Activated CD4-positive, alpha-beta T cell treated with anti-CD3 and anti-CD28 coated beads, Interleukin-2, amount 10 ng/mL, durations not matched to agents 7 days and 5 days (primary cell): Measurements from ENCODE around the gene DCT. TPM values are rescaled to one million over a fixed set of nuclear protein-coding genes. Genes with fewer than 3 reads are reported as not detected.

Source experiments
- total RNA-seq, 2 experiments: library from RNA; stranded (reverse); gene quantifications; one replicate each; pipeline ENCODE4 v1.2.3, GENCODE V29; 2021

Gene DCT
- total RNA-seq, 2 experiments from 2014 or later, result 0.15 to 0.20 TPM

Other genes with a start within 250 kb of the DCT start
- gene TGDS, start 116.5 kb upstream of the DCT start, total RNA-seq, result 10 to 100 TPM; 15.6 to 16.2 TPM
- 1 to 10 TPM; 6.2 to 6.8 TPM for gene GPR180, start 122.2 kb upstream of the DCT start, total RNA-seq
- gene SOX21, start 232.9 kb upstream of the DCT start, total RNA-seq, result not detected